K562 (cell line): ENCODE measurements around the gene TNRC6B. TPM values are rescaled to one million over a fixed set of nuclear protein-coding genes. Genes with fewer than 3 reads are reported as not detected.

ENCODE experiments used
- CBFB ChIP-seq: sonication (generic); formaldehyde crosslinking; IDR thresholded peaks from 2 replicates; pipeline ENCODE4 v1.4.0; 2020; ENCODE audit warnings: mild to moderate bottlenecking, missing genetic modification reagents
- CBX3 ChIP-seq, 2 experiments: IDR thresholded peaks; 1 replicate in 1 of 2; 2 replicates in 1 of 2; pipeline ENCODE4 v1.6.1; 2012; ENCODE audit warnings: inconsistent platforms in 2 of 2, low read length in 2 of 2, borderline replicate concordance in 1 of 2, control low read depth in 1 of 2
- DNMT1 ChIP-seq: fragments of 450-650 bp; IDR thresholded peaks from 2 replicates; pipeline ENCODE4 v1.6.1; 2016; ENCODE audit warnings: antibody characterized with exemption, mild to moderate bottlenecking
- ESRRA ChIP-seq: fragments of 450-650 bp; IDR thresholded peaks from 2 replicates; pipeline ENCODE4 v1.6.1; 2014; ENCODE audit warnings: low read depth, mild to moderate bottlenecking, moderate library complexity, borderline replicate concordance
- FOXJ3 ChIP-seq: sonication (generic); formaldehyde crosslinking; IDR thresholded peaks from 2 replicates; pipeline ENCODE4 v1.4.0; 2020; ENCODE audit warnings: mild to moderate bottlenecking, missing genetic modification reagents
- GABPB2 ChIP-seq: fragments of 250-450 bp; sonication (Bioruptor Pico); conservative IDR thresholded peaks from 2 replicates; pipeline ENCODE4 v1.5.1; 2021; ENCODE audit warnings: mild to moderate bottlenecking
- HMGN3 ChIP-seq: IDR thresholded peaks from 2 replicates; pipeline ENCODE4 v1.6.1; 2011; ENCODE audit warnings: borderline replicate concordance, low read depth, mild to moderate bottlenecking, mixed read lengths, low read length; ENCODE audit not compliant: insufficient read length; ENCODE audit errors: extremely low read depth
- KLF6 ChIP-seq: fragments of 250-450 bp; sonication (Bioruptor Pico); IDR thresholded peaks from 2 replicates; pipeline ENCODE4 v1.4.0; 2020; ENCODE audit warnings: mild to moderate bottlenecking, moderate library complexity, borderline replicate concordance
- MAFF ChIP-seq: IDR thresholded peaks from 2 replicates; pipeline ENCODE4 v1.6.1; 2012; ENCODE audit warnings: low read length, improper control_type of control experiment
- NEUROD1 ChIP-seq: fragments of 150-350 bp; IDR thresholded peaks from 2 replicates; pipeline ENCODE4 v1.6.1; 2014; ENCODE audit warnings: borderline replicate concordance, low read length, low read depth; ENCODE audit not compliant: partially characterized antibody
- NFYB ChIP-seq: IDR thresholded peaks from 2 replicates; pipeline ENCODE4 v1.6.1; 2011; ENCODE audit warnings: mild to moderate bottlenecking, moderate library complexity; ENCODE audit not compliant: insufficient read length; ENCODE audit errors: extremely low read depth
- PYGO2 ChIP-seq: fragments of 450-650 bp; IDR thresholded peaks from 2 replicates; pipeline ENCODE4 v1.6.1; 2016; ENCODE audit warnings: mild to moderate bottlenecking, missing genetic modification characterization, moderate library complexity, missing compliant biosample characterization
- RFX5 ChIP-seq: IDR thresholded peaks from 2 replicates; pipeline ENCODE4 v1.6.1; 2011; ENCODE audit warnings: low read depth, mild to moderate bottlenecking, improper control_type of control experiment, low read length
- SIN3B ChIP-seq: fragments of 450-650 bp; IDR thresholded peaks from 2 replicates; pipeline ENCODE4 v1.6.1; 2017; ENCODE audit warnings: low read depth, mild to moderate bottlenecking, moderate library complexity
- SMARCA5 ChIP-seq: fragments of 450-650 bp; IDR thresholded peaks from 2 replicates; pipeline ENCODE4 v1.6.1; 2016
- TARDBP ChIP-seq: fragments of 450-650 bp; IDR thresholded peaks from 2 replicates; pipeline ENCODE4 v1.6.1; 2016
- XRCC5 ChIP-seq: fragments of 200-400 bp; formaldehyde crosslinking; IDR thresholded peaks from 2 replicates; pipeline ENCODE4 v1.6.1; 2017; ENCODE audit warnings: low read depth, mild to moderate bottlenecking, low read length
- ZEB2 ChIP-seq: fragments of 450-650 bp; IDR thresholded peaks from 2 replicates; pipeline ENCODE4 v1.6.1; 2016
- ZFP36 ChIP-seq: fragments of 150-350 bp; IDR thresholded peaks from 2 replicates; pipeline ENCODE4 v1.6.1; 2018; ENCODE audit warnings: low read length, low read depth; ENCODE audit not compliant: partially characterized antibody
- ZNF551 ChIP-seq: fragments of 250-450 bp; sonication (Bioruptor Pico); IDR thresholded peaks from 2 replicates; pipeline ENCODE4 v1.5.0; 2021; ENCODE audit warnings: mild to moderate bottlenecking, moderate library complexity
- ZNF699 ChIP-seq: fragments of 250-450 bp; sonication (Bioruptor Pico); IDR thresholded peaks from 2 replicates; pipeline ENCODE4 v1.8.0; 2021; ENCODE audit warnings: mild to moderate bottlenecking, moderate library complexity; ENCODE audit not compliant: insufficient replicate concordance
- ZNF77 ChIP-seq: fragments of 250-450 bp; sonication (Bioruptor Pico); IDR thresholded peaks from 2 replicates; pipeline ENCODE4 v1.5.0; 2020
- polyA plus RNA-seq, 8 experiments: library from polyadenylated mRNA; depleted of rRNA in 4 of 8; stranded (reverse) in 5 of 8; unstranded in 3 of 8; fragments of >200 nt; fragmentation: Nextera tagmentation in 2 of 8; fragmentation: Illumina TruSeq in 1 of 8; extraction: Ambion mirVana in 2 of 8; extraction: Trizol in 1 of 8; gene quantifications; 2 replicates each; pipeline versions ENCODE4 v1.2.1 to v1.2.3, GENCODE V29; 2011 to 2014; ENCODE audit warnings: inconsistent platforms in 1 of 8, missing spikeins in 1 of 8
- total RNA-seq, 7 experiments: library from RNA; depleted of rRNA in 6 of 7; stranded (reverse); fragments of >200 nt in 6 of 7; fragmentation: Illumina TruSeq in 2 of 7; extraction: Trizol in 2 of 7; gene quantifications; 2 replicates each; pipeline versions ENCODE4 v1.2.1 to v1.2.3, GENCODE V29; 2011 to 2021; ENCODE audit warnings: low replicate concordance in 1 of 7
- TF ChIP-seq, protein P1 (sequence below): fragments of 450-650 bp; formaldehyde crosslinking; IDR thresholded peaks from 2 replicates; pipeline ENCODE4 v1.4.0; 2022; ENCODE audit warnings: missing genetic modification characterization
- TF ChIP-seq, protein P2 (sequence below): sonication (generic); formaldehyde crosslinking; IDR thresholded peaks from 2 replicates; pipeline ENCODE4 v1.9.0; 2022; ENCODE audit warnings: mild to moderate bottlenecking, missing genetic modification reagents
- TF ChIP-seq, protein P3 (sequence below), 2 experiments: fragments of 450-650 bp in 1 of 2; sonication (generic) in 1 of 2; formaldehyde crosslinking; conservative IDR thresholded peaks; 2 replicates each; pipeline versions ENCODE4 v1.4.0 to v1.8.1; 2020 to 2022; ENCODE audit warnings: mild to moderate bottlenecking in 1 of 2, missing genetic modification reagents in 1 of 2
- TF ChIP-seq, protein P4 (sequence below): IDR thresholded peaks from 3 replicates; pipeline ENCODE4 v1.6.1; 2011; ENCODE audit warnings: borderline replicate concordance, mild to moderate bottlenecking; ENCODE audit not compliant: insufficient read length, insufficient read depth

TNRC6B gene
- total and polyA plus RNA-seq, 9 of the 15 experiments (the other 6 are each of a cell fraction or from before 2014, with no cell fraction given): 0.96 to 18.8 (median 10.8) TPM

DNA sequence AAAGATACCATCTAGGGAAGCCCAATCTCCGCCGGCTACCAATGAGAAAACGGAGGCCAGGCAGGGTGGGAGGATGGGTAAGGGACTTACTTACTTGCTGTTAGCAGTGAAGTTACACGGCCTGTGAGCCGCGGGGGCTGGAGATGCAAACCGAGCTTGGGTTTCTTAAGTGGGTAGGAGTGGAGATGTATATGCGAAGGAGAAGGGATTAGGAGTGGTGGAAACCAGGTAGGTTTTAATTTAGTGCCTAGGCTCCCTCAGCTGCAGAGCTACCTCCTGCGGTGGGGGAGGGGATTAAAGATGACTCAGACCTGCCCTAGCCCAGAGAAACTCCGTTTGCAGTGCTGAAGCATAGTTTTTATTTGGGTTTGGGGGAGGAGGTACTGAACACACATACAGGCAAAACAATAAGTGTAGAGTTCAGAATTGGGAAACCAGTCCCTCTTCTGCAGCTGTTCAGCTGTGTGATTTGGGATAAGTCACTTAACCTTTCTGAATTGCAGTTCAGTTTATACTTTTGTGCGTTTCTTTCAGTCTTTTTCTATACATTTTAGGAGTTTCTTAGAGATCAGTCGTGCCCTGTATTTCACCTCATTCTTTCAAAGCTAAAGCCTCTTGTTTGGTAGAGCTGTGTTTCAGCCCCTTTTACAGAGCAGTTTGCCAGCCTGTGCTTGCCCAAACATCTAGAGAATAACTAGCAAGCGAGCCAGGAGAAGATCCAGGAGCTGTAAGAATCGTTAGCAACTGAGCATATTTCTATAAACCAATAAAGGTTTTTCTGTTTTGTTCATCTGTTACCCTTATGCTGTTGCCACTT is 596 bp upstream of the TNRC6B start (continued):
- TF ChIP-seq HMGN3 (no peak), CBX3 (IDR thresholded peaks at IDR 0.05; ENCODE audit: borderline replicate concordance in 1 of 2, low read length in 2 of 2) (no peak), MAFF (no peak), ZFP36 (peak; percentile 61), XRCC5 (no peak), SIN3B (no peak), DNMT1 (no peak), TARDBP (no peak), CBFB (CRISPR knock-in tag) (no peak), ESRRA (peak; percentile 39; the same call in 1 of the 2 replicates), GABPB2 (CRISPR knock-in tag) (no peak), KLF6 (CRISPR knock-in tag) (no peak), ZNF77 (CRISPR knock-in tag) (no peak), ZEB2 (peak; percentile 75), FOXJ3 (CRISPR knock-in tag) (no peak), PYGO2 (tag) (no peak), SMARCA5 (peak; percentile 47; the same call in 1 of the 2 replicates), RFX5 (no peak), NFYB (peak; percentile 29), NEUROD1 (no peak), ZNF551 (no peak), ZNF699 (CRISPR knock-in tag) (no peak)
- TF ChIP-seq, protein P1, sequence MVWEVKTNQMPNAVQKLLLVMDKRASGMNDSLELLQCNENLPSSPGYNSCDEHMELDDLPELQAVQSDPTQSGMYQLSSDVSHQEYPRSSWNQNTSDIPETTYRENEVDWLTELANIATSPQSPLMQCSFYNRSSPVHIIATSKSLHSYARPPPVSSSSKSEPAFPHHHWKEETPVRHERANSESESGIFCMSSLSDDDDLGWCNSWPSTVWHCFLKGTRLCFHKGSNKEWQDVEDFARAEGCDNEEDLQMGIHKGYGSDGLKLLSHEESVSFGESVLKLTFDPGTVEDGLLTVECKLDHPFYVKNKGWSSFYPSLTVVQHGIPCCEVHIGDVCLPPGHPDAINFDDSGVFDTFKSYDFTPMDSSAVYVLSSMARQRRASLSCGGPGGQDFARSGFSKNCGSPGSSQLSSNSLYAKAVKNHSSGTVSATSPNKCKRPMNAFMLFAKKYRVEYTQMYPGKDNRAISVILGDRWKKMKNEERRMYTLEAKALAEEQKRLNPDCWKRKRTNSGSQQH (CRISPR knock-in tag): no peak
- TF ChIP-seq, protein P2, sequence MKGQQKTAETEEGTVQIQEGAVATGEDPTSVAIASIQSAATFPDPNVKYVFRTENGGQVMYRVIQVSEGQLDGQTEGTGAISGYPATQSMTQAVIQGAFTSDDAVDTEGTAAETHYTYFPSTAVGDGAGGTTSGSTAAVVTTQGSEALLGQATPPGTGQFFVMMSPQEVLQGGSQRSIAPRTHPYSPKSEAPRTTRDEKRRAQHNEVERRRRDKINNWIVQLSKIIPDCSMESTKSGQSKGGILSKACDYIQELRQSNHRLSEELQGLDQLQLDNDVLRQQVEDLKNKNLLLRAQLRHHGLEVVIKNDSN (CRISPR knock-in tag): no peak
- TF ChIP-seq, protein P3, sequence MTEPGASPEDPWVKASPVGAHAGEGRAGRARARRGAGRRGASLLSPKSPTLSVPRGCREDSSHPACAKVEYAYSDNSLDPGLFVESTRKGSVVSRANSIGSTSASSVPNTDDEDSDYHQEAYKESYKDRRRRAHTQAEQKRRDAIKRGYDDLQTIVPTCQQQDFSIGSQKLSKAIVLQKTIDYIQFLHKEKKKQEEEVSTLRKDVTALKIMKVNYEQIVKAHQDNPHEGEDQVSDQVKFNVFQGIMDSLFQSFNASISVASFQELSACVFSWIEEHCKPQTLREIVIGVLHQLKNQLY (CRISPR knock-in tag; conservative IDR thresholded peaks at IDR 0.05): no peak
- TF ChIP-seq, protein P4, sequence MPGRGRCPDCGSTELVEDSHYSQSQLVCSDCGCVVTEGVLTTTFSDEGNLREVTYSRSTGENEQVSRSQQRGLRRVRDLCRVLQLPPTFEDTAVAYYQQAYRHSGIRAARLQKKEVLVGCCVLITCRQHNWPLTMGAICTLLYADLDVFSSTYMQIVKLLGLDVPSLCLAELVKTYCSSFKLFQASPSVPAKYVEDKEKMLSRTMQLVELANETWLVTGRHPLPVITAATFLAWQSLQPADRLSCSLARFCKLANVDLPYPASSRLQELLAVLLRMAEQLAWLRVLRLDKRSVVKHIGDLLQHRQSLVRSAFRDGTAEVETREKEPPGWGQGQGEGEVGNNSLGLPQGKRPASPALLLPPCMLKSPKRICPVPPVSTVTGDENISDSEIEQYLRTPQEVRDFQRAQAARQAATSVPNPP: no peak
